Stimulated activated naive CD8-positive, alpha-beta T cell treated with anti-CD3 and anti-CD28 coated beads, Interleukin-15, amount 100 ng/mL, for 72 hours (primary cell): ENCODE data around the gene ZYX.

Experiments
- ATAC-seq: fragments of 150-1000 bp; cut with Tn5 transposase; 2 replicates; pipeline ENCODE4 v1.10.0; 2021; ENCODE audit warnings: mild to moderate bottlenecking, moderate library complexity
- DNase-seq, 2 donors: peaks; one replicate each; pipeline ENCODE4 v3.0.0; 2021 to 2022
- H3K27ac Mint-ChIP-seq, 2 donors: one replicate each; pipeline ENCODE4 v1.8.0; 2022; ENCODE audit warnings: mild to moderate bottlenecking in 2 of 2, mixed read lengths in 2 of 2, moderate library complexity in 2 of 2
- H3K27me3 Mint-ChIP-seq: one replicate; pipeline ENCODE4 v1.8.0; 2022; ENCODE audit warnings: mixed read lengths
- H3K4me1 Mint-ChIP-seq: one replicate; pipeline ENCODE4 v1.8.0; 2022; ENCODE audit warnings: mild to moderate bottlenecking, mixed read lengths
- H3K4me3 Mint-ChIP-seq, 2 donors: one replicate each; pipeline ENCODE4 v1.8.0; 2022; ENCODE audit warnings: mild to moderate bottlenecking in 2 of 2, mixed read lengths in 2 of 2, moderate library complexity in 1 of 2
- H3K9me3 Mint-ChIP-seq, 2 donors: one replicate each; pipeline ENCODE4 v1.8.0; 2022; ENCODE audit warnings: mixed read lengths in 2 of 2

The ZYX gene, protein sequence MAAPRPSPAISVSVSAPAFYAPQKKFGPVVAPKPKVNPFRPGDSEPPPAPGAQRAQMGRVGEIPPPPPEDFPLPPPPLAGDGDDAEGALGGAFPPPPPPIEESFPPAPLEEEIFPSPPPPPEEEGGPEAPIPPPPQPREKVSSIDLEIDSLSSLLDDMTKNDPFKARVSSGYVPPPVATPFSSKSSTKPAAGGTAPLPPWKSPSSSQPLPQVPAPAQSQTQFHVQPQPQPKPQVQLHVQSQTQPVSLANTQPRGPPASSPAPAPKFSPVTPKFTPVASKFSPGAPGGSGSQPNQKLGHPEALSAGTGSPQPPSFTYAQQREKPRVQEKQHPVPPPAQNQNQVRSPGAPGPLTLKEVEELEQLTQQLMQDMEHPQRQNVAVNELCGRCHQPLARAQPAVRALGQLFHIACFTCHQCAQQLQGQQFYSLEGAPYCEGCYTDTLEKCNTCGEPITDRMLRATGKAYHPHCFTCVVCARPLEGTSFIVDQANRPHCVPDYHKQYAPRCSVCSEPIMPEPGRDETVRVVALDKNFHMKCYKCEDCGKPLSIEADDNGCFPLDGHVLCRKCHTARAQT

GRCh38 chr7:143380646-143381426, at the start of gene ZYX:
Gene ZYX, plus strand, starts transcription at chr7:143381345. Its CDS starts 227 bp downstream, at chr7:143381572.
- DNase-seq = peak; percentile 89 to 93
- H3K4me3 Mint-ChIP-seq = peak within 1 kb of the TSS; percentile 80 to 92

GRCh38 chr7:143334244-143334643, 46.9 kb upstream of the ZYX start:
- H3K27me3 Mint-ChIP-seq = no peaks in the 10 kb centered on the region
- H3K4me1 Mint-ChIP-seq = no peaks in the 10 kb centered on the region
- DNase-seq (no peak), ATAC-seq (no peak)
- peak overlapping the region in 1 of 2 donors; percentile 21 for H3K27ac Mint-ChIP-seq
- H3K9me3 Mint-ChIP-seq = no peaks in the 10 kb centered on the region
- H3K4me3 Mint-ChIP-seq = no peak overlapping the region

More at GRCh38 chr7:143380646-143381426, at the start of gene ZYX:
- Mint-ChIP-seq H3K27me3 (no peaks in the 10 kb centered on the region), H3K27ac (peak within 1 kb of the TSS; percentile 97), H3K9me3 (no peaks in the 10 kb centered on the region), H3K4me1 (peaks cover 38% of the 10 kb centered on the region)
- ATAC-seq = peak; percentile 82

DNA sequence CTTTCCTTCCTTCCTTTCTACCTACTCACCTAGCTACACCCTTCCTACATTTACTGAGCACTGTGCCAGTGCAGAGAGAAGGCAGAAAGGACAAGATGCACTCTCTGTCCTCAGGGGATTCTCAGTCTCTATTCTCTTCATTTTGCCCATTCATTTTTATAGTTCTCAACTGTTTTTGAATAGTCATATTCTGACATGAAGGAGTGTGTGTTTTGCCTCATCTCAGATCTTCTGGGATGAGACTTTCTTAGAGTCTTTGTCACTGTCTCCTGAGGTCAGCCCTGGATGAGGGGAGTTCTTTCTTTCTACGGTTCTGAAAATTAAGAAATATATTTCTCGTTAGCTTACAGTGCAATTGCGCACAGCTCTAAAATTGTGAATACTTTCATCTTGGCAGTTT, 43.9 kb upstream of the ZYX start:
- Mint-ChIP-seq H3K4me3 (no peak overlapping the region), H3K9me3 (no peaks in the 10 kb centered on the region), H3K27me3 (no peaks in the 10 kb centered on the region), H3K4me1 (no peaks in the 10 kb centered on the region), H3K27ac (no peak overlapping the region)
- ATAC-seq (no peak), DNase-seq (no peak)

- DNase-seq = no peak
- no peak for ATAC-seq
- Mint-ChIP-seq H3K27ac (no peak overlapping the region), H3K9me3 (no peaks in the 10 kb centered on the region), H3K4me1 (peaks cover 9% of the 10 kb centered on the region), H3K27me3 (peaks cover 15% of the 10 kb centered on the region), H3K4me3 (no peak overlapping the region)
Measured at GRCh38 chr7:143341842-143342241, 39.3 kb upstream of the ZYX start.

- no peak overlapping the region for H3K4me3 Mint-ChIP-seq
- H3K27ac Mint-ChIP-seq = peak overlapping the region in 1 of 2 donors; percentile 70
- H3K9me3 Mint-ChIP-seq = no peaks in the 10 kb centered on the region
- peaks cover 9% of the 10 kb centered on the region for H3K4me1 Mint-ChIP-seq
- no peak for ATAC-seq
- no peak for DNase-seq
- H3K27me3 Mint-ChIP-seq = peaks cover 18% of the 10 kb centered on the region
Measured at GRCh38 chr7:143343596-143343995, 37.5 kb upstream of the ZYX start.

- H3K9me3 Mint-ChIP-seq = no peaks in the 10 kb centered on the region
- peaks cover 18% of the 10 kb centered on the region for H3K27me3 Mint-ChIP-seq
- peak; percentile 99 for ATAC-seq
- DNase-seq = peak; percentile 64 to 76
- peaks cover 9% of the 10 kb centered on the region for H3K4me1 Mint-ChIP-seq
- H3K4me3 Mint-ChIP-seq = peak overlapping the region; percentile 83 to 88
- H3K27ac Mint-ChIP-seq = peak overlapping the region; percentile 79 to 81
Measured at GRCh38 chr7:143345428-143345900, 35.7 kb upstream of the ZYX start.

DNA sequence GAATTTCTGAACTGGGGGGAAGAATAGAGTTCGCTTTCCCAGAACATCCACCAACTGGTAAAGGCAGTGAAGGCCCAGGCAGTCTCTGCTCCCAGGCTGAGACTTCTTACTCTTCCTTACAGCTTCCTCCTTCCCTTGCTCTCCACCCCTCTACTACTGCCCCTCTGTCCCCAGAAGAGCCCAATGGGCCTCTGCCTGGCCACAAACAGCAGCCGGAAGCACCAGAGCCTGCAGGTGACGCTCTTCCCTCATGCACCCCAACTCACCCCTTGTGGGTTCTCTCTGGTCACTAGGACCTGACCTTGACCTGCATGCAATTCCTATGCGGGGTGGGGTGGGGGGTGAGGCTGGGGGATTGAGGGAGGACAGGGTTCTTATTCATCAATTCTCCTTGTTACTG, 35.1 kb upstream of the ZYX start:
- ATAC-seq (no peak), DNase-seq (no peak)
- Mint-ChIP-seq H3K9me3 (no peaks in the 10 kb centered on the region), H3K27me3 (peaks cover 18% of the 10 kb centered on the region), H3K27ac (peak overlapping the region in 1 of 2 donors; percentile 43), H3K4me1 (peaks cover 9% of the 10 kb centered on the region), H3K4me3 (peak overlapping the region in 1 of 2 donors; percentile 83)

DNA sequence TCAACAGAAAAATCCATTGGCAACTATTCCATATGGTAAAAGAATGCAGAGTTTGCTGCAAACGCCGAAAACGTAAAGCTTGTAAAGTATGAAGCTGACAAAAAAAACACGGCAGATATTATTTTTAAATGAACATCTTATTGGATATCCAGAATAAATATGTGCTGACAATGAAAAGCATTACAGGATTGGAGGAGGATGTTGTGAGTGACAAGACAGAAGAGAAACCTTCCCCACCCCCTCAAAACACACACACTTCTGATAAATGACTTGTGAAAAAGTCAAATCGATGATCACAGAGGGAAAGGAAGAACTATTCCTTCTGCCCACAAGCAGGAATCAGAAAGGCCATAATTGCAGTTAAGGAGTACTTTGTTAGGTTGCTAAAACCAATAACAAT, 33.2 kb upstream of the ZYX start:
- H3K9me3 Mint-ChIP-seq = no peaks in the 10 kb centered on the region
- no peak overlapping the region for H3K27ac Mint-ChIP-seq
- ATAC-seq = no peak
- H3K4me1 Mint-ChIP-seq = peaks cover 15% of the 10 kb centered on the region
- peaks cover 18% of the 10 kb centered on the region for H3K27me3 Mint-ChIP-seq
- no peak overlapping the region for H3K4me3 Mint-ChIP-seq
- DNase-seq = no peak

DNA sequence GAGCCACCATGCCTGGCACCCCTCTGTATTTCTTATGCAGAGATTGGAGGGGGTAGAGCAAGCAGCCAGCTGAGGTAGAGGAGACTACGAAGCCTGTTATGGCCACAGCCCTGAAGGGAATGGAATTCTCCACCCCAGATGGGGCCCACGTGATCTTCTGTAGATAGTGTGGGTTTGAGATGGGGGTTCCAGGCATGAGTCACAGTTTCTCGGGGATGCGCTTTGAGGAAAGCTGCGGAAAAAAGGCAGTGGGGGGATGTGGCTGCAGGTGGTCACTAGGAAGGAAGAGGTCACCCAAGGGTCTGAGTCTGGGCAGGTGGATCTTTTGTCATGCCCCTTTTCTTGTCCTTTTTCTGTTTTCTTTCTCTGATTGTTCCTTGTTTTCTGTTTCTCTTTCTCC, 30.1 kb upstream of the ZYX start:
- H3K4me3 Mint-ChIP-seq = no peak overlapping the region
- DNase-seq = no peak
- H3K9me3 Mint-ChIP-seq = no peaks in the 10 kb centered on the region
- H3K4me1 Mint-ChIP-seq = peaks cover 13% of the 10 kb centered on the region
- H3K27ac Mint-ChIP-seq = no peak overlapping the region
- no peak for ATAC-seq
- peaks cover 10% of the 10 kb centered on the region for H3K27me3 Mint-ChIP-seq

- Mint-ChIP-seq H3K27me3 (peaks cover 6% of the 10 kb centered on the region), H3K4me1 (peaks cover 13% of the 10 kb centered on the region), H3K27ac (no peak overlapping the region), H3K4me3 (no peak overlapping the region), H3K9me3 (no peaks in the 10 kb centered on the region)
- ATAC-seq = no peak
- DNase-seq = no peak
Measured at GRCh38 chr7:143351574-143351973, 29.6 kb upstream of the ZYX start.

GRCh38 chr7:143352531-143353002, 28.6 kb upstream of the ZYX start:
- no peaks in the 10 kb centered on the region for H3K27me3 Mint-ChIP-seq
- no peak overlapping the region for H3K4me3 Mint-ChIP-seq
- peaks cover 13% of the 10 kb centered on the region for H3K4me1 Mint-ChIP-seq
- DNase-seq (no peak), ATAC-seq (no peak)
- no peak overlapping the region for H3K27ac Mint-ChIP-seq
- no peaks in the 10 kb centered on the region for H3K9me3 Mint-ChIP-seq

DNA sequence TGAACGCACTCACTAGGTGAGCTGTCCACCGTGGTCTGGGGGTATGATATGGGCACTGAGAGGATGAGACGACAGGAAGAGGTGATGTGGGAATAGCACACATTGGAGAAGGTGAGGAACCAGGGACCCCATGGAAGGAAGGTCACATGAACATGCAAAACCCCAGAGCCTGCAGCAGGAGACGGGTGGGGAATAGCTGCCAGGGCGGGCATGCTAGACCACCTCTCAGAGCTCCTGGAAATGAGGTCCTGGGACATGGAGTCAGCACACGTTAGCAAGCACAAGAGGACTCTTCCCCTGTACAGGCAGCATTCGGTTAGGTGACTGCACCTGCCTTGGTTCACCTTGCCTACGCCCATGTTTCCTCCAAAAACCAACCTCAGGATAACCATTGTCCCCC, 26.8 kb upstream of the ZYX start:
- no peak overlapping the region for H3K4me3 Mint-ChIP-seq
- H3K9me3 Mint-ChIP-seq = no peaks in the 10 kb centered on the region
- peaks cover 13% of the 10 kb centered on the region for H3K4me1 Mint-ChIP-seq
- H3K27ac Mint-ChIP-seq = no peak overlapping the region
- DNase-seq (no peak), ATAC-seq (no peak)
- no peaks in the 10 kb centered on the region for H3K27me3 Mint-ChIP-seq

DNA sequence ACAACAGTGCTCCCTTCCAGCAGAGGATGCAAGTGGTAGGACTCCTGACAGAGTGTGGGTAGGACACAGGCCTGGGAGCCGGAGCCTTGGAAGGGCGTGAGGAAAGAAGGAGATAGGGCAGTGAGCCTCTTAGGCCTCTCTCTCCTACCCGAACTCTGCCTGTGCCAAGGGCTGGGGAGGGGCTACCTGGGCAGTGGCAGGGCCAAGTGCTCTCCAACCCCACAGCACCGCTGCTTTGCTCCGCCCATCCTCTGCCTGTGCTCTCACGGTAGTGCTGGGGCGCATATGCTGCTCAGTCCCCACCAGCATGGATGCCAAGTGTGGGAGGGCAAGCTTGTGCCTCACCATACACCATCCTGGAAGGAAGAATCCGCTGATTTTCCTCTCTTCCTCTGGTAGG, 26.2 kb upstream of the ZYX start:
- DNase-seq (no peak), ATAC-seq (no peak)
- no peak overlapping the region for H3K27ac Mint-ChIP-seq
- no peaks in the 10 kb centered on the region for H3K9me3 Mint-ChIP-seq
- H3K4me1 Mint-ChIP-seq = peaks cover 13% of the 10 kb centered on the region
- H3K4me3 Mint-ChIP-seq = no peak overlapping the region
- no peaks in the 10 kb centered on the region for H3K27me3 Mint-ChIP-seq

DNA sequence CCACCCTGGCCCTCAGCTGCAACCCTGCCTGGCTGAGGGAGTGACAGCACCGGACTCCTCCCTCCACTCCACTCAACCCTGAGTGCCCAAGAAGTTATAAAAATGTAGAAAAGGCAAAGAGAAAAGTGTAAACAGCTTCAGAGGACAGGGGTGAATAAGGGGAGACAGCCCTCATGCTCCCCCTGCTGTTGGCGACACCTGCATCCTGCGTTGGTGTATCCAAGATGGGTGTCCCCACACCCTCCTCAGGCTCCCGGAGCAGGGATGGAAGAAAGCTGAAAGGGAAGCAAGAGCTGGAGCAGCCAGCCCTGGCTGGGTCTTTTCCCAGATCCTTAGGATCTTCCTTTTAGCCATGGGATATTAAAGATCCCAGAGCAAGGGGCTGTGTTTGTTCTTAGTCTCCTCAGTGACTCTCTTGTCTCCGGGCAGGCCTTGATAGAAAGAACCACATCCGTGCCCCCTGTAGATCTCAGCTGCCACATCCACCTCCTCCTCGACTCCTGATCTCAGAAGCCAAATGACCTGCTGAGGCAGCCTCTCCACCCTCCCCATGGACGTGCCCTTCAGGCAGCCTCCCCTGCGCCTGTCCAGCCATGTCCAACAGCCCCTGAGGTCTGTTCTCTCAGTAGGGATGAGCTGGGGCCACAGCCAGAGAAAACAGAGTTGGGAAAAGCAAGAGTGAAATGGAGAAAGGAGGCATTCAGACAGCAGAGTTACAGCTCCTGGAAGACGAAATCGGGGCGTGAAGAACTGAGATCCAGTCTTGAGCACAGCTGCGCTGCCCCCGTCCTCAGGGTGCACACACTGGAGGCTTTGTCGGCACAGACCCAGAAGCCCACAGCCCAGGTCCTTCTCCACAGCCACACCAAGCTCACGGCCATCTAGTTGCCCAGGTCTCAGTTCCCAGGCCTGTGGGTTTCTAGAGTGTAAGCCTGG, 25.4 kb upstream of the ZYX start:
- DNase-seq (no peak), ATAC-seq (no peak)
- peaks cover 19% of the 10 kb centered on the region for H3K4me1 Mint-ChIP-seq
- peak overlapping the region in 1 of 2 donors; percentile 28 for H3K27ac Mint-ChIP-seq
- no peak overlapping the region for H3K4me3 Mint-ChIP-seq
- peaks cover 6% of the 10 kb centered on the region for H3K27me3 Mint-ChIP-seq
- H3K9me3 Mint-ChIP-seq = no peaks in the 10 kb centered on the region
